NT2/D1 (cell line): ENCODE data around the gene RAI1.

Experiments used
- SUZ12 ChIP-seq: IDR thresholded peaks from 2 replicates; pipeline ENCODE4 v1.6.1; 2011; ENCODE audit not compliant: insufficient read length, insufficient read depth; ENCODE audit errors: extremely low read depth
- YY1 ChIP-seq: IDR thresholded peaks from 2 replicates; pipeline ENCODE4 v1.6.1; 2011; ENCODE audit not compliant: insufficient read length, insufficient read depth

DNA sequence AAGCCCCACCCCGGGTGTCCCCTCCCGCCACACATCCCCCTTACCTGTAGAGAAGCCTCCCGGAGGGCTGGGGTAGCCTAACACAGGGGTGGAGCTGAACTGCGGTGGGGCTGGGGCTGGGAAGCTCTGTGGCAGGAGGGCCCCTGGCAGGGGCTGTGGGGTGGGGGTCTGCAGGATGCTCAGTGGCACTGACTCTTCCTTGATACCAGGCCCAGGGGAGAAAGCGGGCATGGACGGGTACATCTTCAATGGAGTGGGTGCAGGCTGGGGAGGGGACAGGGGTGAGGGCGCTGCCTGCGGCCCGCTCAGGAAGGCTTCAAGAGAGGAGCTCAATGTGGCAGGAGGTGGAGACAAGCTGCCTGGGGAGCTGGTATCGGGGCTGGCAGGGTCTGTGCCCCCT lies 138.8 kb downstream of the RAI1 start:
- TF ChIP-seq YY1: no peak
- TF ChIP-seq SUZ12: no peak
